NCI-H2196 (cell line): ENCODE results near the gene PLEKHA5.
"Not testable (repeated sequence)": the region's sequence is repeated elsewhere in the genome, so short reads cannot be mapped to it uniquely, and the experiment has no call there.

ENCODE experiments used
- DNase-seq: peaks from one replicate; lab custom pipeline; 2025; ENCODE audit not compliant: unreplicated experiment; lab: John Stamatoyannopoulos, UW

PLEKHA5 gene

GRCh38 chr12:19402211-19402610 is 272.7 kb downstream of the PLEKHA5 start:
- DNase-seq: no peak

DNA sequence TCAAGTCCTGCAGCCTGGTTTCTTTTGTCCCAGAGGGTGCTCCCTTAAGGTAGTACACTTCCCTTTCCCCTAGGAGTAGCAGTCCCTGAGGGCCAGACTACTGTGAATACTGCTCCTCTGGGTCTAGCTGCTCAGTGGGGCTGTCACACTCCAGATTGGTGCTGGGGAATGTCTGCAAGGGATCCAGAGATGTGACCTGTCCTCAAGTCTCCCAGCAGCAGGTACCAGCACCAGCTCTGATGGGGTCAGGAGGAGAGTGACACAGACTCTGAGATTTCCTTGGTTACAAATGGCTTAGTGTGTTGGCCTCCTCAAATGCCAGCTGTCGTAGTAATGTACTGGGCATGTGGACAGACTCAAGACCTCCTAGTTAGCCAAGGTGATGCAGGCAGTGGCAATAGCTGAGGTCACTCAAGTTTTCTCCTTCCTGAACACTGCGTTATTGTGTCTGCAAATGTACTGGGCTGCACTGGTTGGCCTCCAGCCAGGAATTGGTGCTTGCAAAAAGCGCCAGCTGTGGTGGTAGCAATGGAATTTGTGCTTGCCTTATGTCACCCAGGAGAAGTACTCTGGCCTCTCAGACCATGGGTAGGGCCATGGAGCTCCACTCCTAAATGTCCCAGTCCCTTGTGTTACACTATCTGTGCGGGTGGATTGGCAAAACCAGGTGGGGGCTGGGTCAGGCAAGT is 273.4 kb downstream of the PLEKHA5 start:
- peak; percentile 58 for DNase-seq

DNA sequence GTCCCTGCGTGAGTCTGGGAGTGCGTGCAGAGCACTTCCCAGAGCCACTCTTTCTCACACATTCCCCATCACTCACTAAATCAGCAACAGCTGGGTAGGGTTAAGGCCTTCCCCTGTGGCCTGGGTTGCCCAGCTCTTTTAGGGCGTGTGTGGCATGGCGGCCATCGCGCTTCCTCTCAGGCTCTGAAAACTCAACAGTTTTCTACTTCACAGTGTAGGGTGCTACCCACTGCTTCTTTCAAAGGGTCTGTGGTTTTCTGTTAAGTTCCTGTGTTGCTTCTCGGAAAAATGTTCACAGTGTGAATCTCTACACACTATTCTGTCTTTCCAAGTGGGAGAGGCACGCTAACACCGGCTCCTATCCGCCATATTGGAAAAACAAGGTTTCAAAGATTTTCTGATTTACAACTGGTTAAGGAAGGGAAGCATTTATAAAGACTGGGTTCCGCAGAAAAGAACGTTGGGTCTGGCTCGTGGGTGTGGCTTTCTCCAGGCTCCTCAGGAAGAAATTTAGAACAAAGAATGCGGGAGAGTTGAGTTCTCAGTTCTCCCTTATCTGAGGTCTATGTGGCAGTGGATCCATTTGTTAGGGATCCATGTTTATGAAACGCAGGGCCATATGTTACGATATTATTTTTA is 274.8 kb downstream of the PLEKHA5 start:
- DNase-seq: no peak

- DNase-seq: no peak
These were observed 279.8 kb downstream of the PLEKHA5 start for GRCh38 chr12:19409376-19409775.

DNA sequence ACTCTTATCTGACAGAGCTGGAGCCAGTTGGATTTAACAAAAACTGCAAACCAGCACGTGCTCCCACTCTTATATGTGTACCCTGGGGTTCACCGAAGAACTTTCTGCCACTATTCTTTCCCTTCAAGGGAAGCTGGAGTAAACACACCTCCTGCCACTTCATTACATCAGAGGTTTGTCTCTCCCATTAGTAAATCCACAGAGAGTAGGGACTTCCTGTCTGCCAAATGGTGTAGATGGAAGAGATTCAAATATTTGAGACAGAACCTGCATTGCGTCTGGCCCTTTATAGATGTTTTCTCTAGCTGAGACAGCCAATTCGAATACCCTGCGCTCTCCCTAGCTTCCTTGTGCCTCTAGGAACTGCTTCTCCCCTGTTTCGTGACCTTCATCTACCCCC is 280.7 kb downstream of the PLEKHA5 start:
- DNase-seq: no peak

DNA sequence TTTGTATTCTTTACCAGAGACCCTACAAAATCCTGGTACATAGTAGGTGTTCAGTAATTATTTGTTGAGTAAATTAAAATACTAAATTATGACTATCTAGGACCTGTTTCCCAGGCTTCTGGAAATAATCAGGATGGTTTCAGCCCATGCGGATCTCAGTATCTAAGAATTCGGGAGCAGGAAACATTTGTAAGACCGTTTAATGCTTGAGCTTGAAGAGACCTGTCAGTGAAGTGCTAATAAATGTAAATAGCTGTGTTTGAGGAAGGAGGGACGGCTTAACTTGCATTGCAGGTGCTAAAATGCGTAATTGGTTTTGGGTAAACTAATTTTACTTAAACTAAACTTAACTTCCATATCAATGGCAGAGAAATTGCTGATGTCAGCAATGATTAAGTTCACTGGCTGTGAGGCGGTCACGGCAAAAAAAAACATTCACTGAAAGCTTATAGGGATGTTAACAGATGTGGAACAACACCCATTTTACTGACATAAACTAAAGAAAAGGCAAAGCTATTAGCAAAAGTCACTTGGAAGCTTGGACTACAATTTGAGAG is 281.2 kb downstream of the PLEKHA5 start:
- no peak for DNase-seq

DNA sequence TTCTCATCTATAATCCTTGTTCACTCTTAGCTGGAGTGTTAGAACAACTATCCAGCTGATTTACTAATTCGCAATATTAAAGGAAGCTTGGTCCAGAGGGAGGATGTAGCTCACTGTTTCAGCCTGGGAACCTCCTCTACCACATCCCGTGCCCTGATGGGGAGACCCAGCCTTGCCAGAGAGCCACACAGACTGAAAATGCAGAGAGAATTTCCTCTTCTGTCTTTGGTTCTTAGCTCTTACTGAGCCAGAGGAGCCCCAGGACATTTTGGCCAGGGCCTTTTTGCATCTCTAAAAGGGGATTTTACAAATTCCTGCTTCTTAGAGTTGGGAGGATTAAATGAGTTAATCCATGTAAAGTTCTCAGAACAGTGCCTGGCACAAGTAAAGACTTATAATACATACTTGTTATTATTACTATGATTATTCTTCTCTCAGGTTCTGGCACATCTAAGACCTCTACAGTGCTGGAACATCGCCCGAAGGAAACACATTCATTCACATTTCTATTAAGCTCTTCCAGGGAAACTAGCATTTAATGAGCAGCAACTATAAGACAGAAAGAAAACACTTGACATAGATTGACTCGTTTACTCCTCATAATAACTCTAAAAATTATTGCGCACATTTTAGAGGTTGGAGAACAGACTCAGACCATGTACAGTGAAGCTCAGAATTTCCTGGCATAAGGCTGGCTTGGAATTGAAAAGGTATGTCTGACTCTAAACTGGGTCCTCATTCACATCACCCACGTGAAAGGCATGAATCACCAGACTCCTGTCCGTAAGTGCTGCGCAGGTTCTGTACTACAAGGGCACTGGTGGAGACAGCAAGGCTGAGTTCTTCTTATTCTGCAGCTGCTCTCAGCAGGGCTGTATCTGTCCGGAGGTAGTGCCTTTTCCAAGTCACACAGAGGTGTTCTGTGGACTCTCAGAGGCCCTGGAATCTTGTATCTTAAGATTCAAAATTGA is 282.0 kb downstream of the PLEKHA5 start:
- DNase-seq: no peak

GRCh38 chr12:19412844-19413243 is 283.3 kb downstream of the PLEKHA5 start:
- DNase-seq: no peak

DNA sequence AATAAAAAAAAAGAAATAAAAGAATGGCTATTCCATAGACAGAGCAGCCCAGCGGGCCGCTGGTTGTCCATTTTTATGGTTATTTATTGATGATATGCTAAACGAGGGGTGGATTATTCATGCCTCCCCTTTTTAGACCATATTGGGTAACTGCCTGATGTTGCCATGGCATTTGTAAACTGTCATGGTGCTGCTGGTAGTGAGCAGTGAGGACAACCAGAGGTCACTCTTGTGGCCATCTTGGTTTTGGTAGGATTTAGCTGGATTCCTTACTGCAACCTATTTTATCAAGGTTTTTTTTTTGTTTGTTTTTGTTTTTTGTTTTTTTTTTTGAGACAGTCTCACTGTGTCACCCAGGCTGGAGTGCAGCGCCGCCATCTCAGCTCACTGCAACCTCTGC is 284.0 kb downstream of the PLEKHA5 start:
- not testable (repeated sequence) for DNase-seq

- no peak for DNase-seq
These were observed 286.0 kb downstream of the PLEKHA5 start for GRCh38 chr12:19415563-19415962.

- no peak for DNase-seq
These were observed 289.6 kb downstream of the PLEKHA5 start for GRCh38 chr12:19419086-19419485.

- DNase-seq: no peak
These were observed 292.2 kb downstream of the PLEKHA5 start for GRCh38 chr12:19421503-19422282.

DNA sequence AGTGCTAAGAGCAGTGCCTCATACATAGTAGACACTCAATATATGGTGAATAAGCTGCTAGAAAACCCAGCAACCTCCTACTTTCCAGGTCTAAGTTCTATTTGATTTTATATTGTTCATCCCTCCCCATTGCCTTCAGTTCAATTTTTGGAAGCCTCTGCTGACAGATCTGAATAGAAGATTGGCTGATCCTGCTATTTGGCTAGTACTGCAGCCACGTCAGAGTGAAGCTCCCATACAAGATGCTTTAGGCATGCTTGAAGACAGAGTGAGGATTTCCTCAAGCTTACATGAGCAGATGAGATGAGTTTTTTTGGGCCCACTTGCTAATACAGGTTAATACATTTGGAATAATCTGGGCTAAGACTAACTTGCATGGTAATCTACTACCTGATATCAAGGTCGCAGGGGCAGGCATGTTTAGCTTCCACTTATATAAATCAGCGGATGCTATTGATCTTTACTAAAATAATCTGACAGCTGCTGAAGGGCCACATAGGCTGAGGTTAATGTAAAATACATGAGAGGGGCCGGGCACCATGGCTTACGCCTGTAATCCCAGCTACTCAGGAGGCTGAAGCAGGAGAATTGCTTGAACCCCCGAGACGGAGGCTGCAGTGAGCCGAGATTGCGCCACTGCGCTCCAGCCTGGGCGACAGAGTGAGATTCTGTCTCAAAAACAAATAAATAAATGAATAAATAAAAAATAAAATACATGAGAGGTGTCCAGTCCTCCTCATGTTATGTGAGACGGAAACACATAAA is 293.8 kb downstream of the PLEKHA5 start:
- DNase-seq: no peak
